ENCODE measurements around the gene MTHFR.

GRCh38 chr1:11855430-11855829, 49.7 kb upstream of the MTHFR start:
- TF ChIP-seq CTCF (IDR thresholded peaks at IDR 0.05; ENCODE audit: insufficient read depth, low read depth, low read length) (no peak), EZH2 (IDR thresholded peaks at IDR 0.05; ENCODE audit: insufficient read depth, low read length) (no peak)

All from astrocyte (in vitro differentiated cells and primary cell).